HG02973 (cell line): ENCODE results near the gene CRTC2.
"Not testable (repeated sequence)": the region's sequence is repeated elsewhere in the genome, so short reads cannot be mapped to it uniquely, and the experiment has no call there.

Experiments
- ATAC-seq: cut with Tn5 transposase; IDR thresholded peaks from one replicate; pipeline ENCODE4 v1.9.1; 2021; ENCODE audit warnings: moderate library complexity; ENCODE audit not compliant: unreplicated experiment

The CRTC2 gene, protein sequence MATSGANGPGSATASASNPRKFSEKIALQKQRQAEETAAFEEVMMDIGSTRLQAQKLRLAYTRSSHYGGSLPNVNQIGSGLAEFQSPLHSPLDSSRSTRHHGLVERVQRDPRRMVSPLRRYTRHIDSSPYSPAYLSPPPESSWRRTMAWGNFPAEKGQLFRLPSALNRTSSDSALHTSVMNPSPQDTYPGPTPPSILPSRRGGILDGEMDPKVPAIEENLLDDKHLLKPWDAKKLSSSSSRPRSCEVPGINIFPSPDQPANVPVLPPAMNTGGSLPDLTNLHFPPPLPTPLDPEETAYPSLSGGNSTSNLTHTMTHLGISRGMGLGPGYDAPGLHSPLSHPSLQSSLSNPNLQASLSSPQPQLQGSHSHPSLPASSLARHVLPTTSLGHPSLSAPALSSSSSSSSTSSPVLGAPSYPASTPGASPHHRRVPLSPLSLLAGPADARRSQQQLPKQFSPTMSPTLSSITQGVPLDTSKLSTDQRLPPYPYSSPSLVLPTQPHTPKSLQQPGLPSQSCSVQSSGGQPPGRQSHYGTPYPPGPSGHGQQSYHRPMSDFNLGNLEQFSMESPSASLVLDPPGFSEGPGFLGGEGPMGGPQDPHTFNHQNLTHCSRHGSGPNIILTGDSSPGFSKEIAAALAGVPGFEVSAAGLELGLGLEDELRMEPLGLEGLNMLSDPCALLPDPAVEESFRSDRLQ

DNA sequence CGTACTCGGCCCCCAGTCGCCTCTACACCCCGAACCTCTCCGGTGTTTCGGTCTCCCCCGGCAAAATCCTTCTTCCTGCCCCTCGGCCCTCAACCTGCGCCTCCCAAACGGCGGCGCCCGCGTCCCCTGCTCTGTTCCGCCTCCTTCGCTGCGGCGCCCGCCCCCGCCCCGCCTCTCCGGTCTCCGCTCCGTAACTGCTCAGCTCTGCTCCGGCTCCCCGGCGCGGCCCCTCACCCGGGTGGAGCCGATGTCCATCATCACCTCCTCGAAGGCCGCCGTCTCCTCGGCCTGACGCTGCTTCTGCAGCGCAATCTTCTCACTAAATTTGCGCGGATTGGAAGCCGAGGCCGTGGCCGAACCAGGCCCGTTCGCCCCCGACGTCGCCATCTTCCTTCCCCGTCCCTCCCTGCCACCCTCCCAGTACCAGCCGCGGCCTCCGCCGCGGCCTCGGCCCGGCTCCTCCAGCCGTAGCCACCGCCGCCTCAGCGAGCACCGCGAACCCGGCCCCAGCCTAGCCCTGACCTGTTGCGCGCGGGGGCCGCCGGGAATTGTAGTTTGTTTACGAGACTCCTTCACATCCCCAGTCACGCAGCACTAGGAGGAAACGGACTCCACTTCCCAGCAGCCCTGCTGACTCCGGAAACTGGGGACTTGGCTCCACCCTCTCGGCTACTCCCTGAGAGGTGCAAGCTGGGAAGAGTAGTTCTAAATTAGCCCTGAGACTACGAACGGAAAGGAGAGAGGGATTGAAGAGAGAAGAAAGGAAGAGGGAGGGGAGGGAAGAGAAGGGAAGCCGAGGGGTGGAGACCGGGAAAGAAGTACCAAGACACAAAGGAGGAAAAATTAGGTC, at the start of gene CRTC2:
TSS of gene CRTC2 (minus strand) at position 502 of the 850 bp plus-strand sequence. CDS start at position 387, 115 bp downstream.
- peak; percentile 67 for ATAC-seq

DNA sequence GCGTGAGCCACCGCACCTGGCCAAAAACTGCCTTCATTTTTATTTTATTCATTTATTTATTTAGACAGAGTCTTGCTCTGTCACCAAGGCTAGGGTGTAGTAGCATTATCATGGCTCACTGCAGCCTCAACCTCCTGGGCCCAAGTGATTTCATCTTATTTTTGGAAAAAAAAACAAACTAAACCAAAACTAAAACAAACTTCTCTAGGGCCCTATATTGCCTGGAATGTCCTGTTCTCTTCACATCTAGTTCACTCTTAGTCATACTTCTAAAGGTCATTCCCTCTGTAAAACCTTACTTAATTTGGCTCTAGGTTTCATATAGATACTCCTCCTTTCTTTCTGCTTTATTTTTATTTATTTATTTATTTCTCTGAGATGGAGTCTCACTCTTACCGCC, 47.7 kb upstream of the CRTC2 start:
- no peak for ATAC-seq

DNA sequence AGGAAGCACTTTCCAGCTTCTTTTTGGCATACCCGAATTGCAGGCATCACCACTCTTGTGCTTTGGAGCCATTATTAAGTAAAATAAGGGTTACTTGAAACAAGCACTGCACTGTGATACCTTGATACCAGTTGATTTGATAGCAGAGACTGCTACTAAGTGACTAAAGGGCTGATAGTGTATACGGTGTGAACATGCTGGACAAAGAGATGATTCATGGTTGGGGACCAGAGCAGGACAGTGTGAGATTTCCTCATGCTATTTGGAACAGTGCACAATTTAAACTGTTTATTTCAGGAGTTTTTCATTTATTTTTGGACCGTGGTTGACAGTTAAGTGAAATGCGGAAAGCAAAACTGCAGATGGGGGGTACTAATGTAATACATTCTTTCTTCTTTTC, 42.0 kb upstream of the CRTC2 start:
- no peak for ATAC-seq

DNA sequence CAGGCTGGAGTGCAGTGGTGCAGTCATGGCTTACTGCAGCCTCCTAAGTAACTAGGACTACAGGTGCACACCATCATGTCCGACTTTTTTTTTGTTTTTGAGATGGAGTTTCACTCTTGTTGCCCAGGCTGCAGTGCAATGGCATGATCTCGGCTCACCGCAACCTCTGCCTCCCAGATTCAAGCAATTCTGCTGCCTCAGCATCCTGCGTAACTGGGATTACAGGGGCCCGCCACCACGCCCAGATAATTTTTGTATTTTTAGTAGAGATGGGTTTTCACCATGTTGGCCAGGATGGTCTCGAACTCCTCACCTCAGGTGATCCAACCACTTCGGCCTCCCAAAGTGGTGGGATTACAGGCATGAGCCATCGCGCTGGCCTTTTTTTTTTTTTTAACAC, 38.5 kb upstream of the CRTC2 start:
- not testable (repeated sequence) for ATAC-seq

DNA sequence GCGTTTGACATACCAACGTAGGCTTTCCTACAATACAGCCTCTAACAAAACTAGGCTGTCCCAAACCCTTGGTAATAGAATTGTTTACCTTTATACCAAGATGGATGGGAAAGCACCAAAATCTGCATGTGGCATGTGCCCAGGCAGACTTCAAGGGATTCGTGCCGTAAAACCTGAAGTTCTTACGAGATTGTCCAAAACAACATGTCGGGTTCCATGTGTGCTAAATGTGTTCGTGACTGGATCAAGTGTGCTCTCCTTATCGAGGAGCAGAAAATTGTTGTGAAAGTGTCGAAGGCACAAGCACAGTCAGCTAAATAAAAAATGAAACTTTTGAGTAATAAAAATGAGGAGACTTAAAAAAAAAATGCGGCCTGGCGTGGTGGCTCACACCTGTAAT, 37.2 kb upstream of the CRTC2 start:
- no peak for ATAC-seq

DNA sequence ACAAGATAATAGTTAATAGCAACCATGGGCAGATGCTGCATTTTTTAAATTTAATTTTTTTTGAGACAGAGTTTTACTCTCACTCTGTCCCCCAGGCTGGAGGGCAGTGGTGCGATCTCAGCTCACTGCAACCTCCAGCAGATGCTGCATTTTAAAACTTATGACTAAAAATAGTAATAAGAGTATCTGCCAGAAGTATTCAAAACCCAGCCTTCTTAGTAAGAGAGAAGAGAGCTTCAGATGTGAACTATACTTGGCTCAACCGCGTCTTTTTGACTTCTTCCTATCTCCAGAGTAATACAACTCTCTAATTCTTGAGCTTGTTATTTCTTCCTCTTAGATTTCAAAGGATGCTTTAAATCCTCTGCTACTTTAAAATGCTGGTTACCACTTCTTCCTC, 36.8 kb upstream of the CRTC2 start:
- ATAC-seq: no peak

DNA sequence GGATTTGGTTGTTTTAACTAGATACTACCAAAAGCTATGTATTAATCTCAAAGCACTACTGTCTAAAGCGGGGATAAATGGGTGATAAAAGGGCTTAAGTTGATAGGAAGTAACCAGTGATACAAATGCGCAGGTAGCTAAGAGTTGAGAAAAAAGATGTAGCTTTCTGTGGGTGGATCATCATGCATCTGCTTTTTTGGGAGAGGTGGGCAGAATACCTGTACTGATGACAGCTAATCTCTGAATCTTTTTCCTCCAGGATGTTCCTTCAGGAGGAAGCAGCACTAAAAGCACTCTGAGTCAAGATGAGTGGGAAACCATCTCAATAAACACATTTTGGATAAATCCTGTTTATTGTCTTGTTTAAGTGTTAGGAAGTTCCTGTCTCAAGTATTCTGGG, 33.4 kb upstream of the CRTC2 start:
- ATAC-seq: no peak

DNA sequence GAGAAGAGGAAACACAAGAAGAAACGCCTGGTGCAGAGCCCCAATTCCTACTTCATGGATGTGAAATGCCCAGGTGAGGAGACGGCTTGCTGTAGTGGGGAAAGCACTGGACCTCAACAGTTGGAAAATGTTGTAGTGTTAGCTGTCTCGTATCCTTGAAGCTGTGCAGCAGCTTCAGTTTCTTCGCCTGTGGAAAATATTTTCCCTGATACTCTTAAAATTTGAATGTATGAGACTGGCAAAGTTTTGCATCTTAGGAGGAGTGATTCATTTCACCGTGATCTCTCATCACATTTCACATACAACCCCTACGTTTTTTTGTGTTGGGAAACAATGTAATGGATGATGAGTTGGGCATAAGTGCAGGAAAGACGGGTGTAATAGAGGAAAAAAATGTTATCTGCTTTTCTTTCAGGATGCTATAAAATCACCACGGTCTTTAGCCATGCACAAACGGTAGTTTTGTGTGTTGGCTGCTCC, 32.8 kb upstream of the CRTC2 start:
- no peak for ATAC-seq

DNA sequence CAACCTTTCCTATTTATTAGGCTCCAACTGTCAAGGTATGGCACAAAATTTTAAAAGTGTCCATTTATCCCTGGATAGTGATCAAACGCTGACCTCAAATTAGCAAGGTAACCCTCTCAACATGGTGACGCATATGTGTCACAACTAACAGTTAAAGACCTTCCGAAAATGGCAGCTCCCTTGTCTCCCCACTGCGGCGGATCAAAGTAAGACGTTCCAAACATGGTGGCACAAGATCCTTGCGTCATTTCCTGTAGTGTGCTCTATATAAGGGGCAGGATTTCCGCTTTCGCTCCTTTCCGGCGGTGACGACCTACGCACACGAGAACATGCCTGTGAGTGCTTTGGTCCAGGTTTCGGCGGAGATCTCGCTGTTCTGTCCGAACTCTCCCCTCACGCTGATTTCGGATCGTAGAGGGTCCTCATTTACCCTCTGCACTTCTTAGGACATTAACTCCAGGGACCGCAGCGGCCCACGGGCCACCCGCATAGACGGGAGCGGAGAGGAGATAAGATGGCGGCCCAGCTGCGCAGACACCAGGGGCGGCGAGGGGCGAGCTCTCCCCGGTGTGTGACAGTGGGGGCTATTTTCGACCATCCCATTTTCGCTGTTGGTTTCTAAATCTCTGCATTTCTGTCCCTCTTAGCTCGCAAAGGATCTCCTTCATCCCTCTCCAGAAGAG, 32.2 kb upstream of the CRTC2 start, which contains the start of gene RPS27:
TSS of gene RPS27 (plus strand) at position 295 of the 683 bp plus-strand sequence. CDS start at position 330, 35 bp downstream.
- ATAC-seq: peak; percentile 62

DNA sequence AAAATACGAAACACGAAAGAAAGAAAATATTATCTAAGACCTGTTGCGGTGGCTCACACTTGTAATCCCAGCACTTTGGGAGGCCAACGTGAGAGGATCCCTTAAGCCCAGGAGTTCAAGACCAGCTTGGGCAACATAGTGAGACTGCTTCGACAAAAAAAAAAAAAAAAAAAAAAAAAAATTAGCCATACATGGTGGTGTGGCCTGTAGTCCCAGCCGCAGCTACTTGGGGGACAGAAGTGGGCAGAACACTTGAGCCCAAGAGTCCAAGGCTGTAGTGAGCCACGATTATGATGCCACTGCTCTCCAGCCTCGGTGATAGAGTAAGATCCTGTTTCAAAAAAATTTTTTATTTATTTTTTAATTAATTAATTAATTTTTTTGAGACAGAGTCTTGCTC, 29.2 kb upstream of the CRTC2 start:
- no peak for ATAC-seq

DNA sequence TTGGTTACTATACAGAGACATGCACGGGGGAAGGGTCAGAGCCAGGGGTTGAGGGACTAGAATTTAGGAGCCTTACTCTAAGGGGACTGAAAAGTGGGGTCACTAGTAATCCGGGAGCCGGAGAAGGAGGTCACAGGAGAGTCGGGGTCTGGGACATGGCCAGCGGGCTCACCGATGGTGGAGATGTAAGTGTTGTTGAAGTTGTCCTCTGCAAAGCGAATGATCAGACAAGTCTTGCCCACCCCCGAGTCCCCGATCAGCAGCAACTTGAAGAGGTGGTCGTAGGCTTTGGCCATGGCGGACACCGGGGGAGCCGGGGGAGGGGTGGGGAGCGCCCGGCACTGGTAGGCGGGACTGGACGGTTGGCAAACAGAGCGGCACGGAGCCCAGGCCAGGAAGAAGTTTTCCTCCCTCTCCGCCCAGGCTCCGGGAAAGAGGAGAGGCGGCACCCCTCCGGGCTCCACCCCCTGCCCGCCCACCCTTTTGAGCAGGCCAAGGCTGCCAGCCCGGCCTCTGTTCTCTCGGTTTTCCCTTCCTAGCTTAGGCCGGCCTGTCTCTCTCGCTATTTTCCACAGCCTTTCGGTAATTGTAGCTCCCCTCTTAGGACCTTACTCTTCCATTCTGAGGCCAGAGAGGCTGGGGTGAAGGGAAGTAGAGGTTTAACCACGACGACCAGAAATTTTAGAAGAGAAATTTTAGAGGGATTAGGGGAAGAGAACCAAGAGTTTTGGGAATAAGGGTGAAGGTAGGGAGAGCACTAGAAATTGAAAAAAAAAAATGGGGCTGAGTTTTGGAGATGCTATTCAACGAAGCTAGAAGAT, 27.7 kb upstream of the CRTC2 start, which contains the start of gene RAB13:
TSS of gene RAB13 (minus strand) at position 399 of the 821 bp plus-strand sequence. CDS start at position 296, 103 bp downstream.
- no peak for ATAC-seq

DNA sequence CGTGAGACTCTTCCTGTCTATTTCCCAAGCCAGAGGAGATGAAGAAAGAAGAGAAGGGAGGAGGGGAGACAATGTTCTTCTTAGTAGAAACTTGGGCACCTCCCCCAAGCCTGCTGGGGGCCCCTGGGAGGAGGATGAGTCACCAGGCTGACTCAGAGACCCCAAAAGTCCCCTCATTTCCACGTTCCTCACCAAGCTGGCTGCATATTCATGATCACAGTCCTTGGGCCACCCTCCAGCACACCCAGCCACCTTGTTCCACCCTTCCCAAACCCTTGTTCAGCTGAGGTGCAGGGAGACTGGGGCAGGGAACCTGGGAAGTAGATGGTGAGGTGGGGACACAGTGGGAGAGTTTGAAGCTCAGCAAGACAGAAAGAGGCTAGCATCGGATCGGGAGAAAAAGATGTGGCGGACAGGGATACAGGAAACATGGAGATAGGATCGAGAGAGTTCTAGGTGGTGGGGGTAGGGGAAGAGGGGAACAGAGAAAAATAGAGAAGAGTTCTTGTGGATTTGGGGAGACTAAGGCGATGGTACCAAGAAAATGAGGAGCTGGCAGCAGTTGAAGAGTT, 27.0 kb upstream of the CRTC2 start:
- ATAC-seq: no peak

DNA sequence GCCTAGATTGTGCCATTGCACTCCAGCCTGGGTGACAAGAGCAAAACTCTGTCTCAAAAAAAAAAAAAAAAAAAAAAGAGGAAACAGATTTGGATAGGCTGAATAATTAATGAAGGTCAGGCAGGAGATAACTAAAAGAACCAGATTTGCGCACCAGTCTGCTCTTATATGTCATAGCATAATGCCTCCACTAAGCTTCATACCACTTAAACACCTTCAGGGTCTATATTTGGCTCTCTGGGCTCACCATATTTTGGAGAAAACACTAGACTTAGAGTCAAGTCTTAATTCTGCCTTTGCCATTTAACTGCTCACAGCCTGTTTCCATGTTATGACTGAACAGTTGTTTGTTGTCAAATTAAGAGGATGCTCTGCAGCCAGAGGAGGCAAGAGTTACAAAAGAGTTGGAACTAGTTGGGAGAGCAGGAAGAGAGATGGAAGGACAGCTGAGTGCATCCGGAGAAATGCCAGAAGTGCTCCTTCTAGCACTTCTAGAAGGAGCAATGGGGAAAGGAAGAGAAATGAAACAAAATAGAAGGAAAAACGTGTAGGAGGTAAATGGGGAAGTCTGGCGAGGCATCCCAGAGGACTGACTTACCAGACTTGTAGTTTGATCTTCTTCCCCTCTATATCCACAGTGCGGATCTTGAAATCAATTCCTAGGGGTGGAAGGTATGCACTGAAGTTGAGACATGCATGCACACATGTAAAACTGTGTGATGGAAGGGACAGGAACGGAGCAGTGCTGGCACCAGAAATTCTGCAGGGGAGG, 25.9 kb upstream of the CRTC2 start:
- ATAC-seq: no peak

DNA sequence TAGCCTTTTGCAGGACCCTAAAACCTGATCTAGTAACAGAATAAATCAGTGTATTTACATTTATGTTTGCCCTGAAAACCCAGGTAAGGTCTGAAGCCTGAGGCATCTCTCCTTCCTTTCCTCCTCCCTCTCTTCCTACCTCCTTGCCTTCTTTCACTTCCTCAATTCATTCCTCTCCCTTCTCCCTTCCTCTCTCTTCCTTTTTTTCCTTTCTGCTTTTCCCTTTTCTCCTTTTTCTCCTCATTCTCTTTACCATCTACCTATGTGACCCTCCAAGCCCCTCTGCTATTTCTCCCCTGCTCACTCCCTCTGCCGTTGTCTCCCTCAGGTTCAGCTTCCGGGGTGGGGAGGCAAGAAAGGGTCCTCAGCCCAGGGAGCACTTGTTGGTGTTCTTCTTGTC, 23.3 kb upstream of the CRTC2 start:
- ATAC-seq: not testable (repeated sequence)

DNA sequence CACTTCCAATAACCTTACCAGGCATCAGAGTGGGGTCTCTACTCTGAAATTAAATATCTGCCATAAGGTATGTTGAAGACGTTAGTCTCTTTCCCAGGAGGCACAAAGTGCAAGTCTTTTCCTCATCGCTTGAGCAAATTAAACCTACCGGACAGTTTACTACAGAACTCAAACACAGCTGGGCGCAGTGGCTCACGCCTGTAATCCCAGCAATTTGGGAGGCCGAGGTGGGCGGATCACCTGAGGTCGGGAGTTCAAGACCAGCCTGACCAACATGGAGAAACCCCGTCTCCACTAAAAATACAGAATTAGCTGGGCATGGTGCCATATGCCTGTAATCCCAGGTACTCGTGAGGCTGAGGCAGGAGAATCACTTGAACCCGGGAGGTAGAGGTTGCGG, 20.7 kb upstream of the CRTC2 start:
- ATAC-seq: not testable (repeated sequence)

DNA sequence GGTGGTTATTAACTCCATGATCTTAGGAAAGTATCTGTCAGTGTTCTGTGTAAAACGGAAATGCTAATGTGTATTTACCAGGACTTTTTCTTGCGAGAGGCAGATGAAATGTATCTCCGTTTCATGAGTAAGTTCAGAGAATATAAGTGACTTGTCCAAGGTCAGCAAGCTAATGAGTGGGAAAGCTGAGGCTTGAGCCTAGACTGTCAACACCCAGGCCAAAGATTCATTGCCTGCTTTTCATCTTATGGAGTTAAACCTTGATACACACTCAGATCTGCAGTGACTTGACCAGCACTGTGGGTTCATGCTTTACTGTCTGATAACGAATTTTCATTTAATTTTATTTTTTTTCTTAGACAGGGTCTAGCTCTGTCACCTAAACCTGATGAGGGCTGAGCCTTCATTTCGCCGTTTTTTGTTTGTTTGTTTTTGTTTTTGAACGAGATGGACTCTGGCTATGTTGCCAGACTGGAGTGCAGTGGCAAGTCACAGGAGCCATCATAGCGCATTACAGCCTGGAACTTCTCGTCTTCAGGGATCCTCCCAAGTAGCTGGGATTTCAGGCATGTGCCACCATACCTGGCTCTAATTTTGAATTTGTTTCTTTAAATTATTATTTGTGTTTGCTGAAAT, 20.0 kb upstream of the CRTC2 start:
- no peak for ATAC-seq

DNA sequence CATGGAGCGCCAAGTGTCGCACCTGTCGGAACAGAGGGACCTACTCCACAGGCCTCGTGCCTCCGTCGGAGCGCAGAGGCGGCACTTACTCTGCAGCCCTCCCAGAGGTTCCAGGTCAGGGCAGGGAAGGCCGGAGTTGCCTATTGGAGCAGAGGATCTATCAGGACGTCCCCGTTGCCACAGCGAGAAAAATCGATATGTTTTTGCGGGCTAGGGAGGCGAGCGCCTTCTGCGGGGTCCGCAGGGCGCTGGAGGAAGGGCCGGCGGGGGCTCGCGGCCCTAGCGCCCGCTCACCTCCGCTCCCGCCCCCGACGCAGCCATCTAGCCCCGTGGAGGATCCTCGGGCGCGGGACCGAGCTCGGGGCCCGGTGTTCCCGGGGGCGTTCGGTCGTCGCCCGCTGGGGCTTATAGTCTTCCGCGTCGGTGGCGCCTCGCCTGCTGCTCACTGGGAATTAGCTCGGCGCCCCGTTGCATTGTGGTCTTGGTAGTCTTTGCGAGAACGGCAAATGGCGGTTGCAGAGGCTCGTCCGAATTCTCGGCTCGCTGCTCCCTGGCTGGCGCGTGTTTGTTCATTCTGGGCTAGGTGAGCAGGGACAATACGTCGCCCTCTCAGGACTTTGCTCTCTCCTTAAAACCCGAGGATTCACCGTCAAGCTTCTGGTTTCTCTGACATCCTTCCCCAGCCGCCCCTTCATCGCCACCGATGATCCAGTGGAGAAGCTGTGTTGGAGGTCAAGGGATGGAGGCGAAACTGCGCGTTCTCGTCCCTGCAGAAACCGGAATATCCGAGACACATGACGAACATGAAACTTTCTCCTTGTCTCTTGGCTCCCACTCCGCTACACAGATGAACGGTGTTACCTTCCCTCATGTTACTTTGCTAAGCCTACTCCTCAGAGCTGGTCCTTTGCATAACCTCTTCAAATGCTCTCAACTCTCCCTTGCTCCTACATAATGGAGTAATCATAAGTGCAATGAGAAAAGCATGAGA, 19.1 kb upstream of the CRTC2 start, which contains the start of gene JTB:
TSS of gene JTB (minus strand) at position 425 of the 991 bp plus-strand sequence. CDS start at position 3, 422 bp downstream.
- peak; percentile 62 for ATAC-seq
